ENCODE measurements around the gene NNAT.

The NNAT gene

GRCh38 chr20:37567331-37567665 lies 46.2 kb downstream of the NNAT start:
- no peak for DNase-seq (ENCODE audit: low read depth)

- no peak for DNase-seq (ENCODE audit: low read depth)
Observed at GRCh38 chr20:37567671-37568588, 46.9 kb downstream of the NNAT start.

GRCh38 chr20:37570419-37570818 lies 49.4 kb downstream of the NNAT start:
- no peak for DNase-seq (ENCODE audit: low read depth)

GRCh38 chr20:37571033-37571432 lies 50.0 kb downstream of the NNAT start:
- no peak for DNase-seq (ENCODE audit: low read depth)

Data from activated T-helper 1 cell treated with Interleukin-2 at 50 U/mL for 16 hours (primary cell).